ENCODE results near the gene GPR84. TPM values are rescaled to one million over a fixed set of nuclear protein-coding genes. Genes with fewer than 3 reads are reported as not detected.

The GPR84 gene
- polyA plus RNA-seq, 1 donor, result 0.15 TPM

DNA sequence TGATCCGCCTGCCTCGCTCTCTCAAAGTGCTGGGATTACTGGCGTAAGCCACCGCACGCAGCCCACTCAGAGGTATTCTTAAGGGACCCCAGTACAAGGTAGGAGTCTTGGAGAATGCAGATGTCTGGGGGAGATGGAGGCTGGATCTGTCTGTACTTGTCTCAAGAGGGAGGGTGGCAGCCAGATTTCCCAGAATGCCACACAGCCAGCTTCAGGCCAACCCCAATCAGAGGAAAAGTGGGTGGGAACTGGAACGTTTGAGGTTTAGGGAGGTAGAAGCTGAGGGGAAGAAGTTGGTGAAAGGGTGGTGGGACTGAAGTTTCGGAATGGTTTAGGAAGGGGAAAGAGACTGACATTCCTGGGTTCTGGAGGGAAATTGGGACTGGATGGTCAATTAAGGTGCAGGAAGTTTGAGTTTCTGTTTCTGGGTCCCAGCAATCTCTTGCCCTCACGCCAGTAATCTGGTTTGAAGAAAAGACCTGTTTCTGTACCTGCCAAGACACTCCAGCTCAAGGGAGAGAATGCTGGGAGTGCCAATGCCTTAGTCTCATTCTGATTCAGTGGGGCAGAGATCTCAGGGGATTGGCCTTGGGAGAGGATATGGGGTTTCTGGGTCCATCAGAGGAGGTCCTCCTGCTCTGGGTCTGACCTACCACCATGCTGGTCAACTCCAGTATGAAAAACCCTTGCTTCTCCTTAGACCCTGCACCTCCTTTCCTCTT is 28.4 kb upstream of the GPR84 start:
- no peak for DNase-seq

DNA sequence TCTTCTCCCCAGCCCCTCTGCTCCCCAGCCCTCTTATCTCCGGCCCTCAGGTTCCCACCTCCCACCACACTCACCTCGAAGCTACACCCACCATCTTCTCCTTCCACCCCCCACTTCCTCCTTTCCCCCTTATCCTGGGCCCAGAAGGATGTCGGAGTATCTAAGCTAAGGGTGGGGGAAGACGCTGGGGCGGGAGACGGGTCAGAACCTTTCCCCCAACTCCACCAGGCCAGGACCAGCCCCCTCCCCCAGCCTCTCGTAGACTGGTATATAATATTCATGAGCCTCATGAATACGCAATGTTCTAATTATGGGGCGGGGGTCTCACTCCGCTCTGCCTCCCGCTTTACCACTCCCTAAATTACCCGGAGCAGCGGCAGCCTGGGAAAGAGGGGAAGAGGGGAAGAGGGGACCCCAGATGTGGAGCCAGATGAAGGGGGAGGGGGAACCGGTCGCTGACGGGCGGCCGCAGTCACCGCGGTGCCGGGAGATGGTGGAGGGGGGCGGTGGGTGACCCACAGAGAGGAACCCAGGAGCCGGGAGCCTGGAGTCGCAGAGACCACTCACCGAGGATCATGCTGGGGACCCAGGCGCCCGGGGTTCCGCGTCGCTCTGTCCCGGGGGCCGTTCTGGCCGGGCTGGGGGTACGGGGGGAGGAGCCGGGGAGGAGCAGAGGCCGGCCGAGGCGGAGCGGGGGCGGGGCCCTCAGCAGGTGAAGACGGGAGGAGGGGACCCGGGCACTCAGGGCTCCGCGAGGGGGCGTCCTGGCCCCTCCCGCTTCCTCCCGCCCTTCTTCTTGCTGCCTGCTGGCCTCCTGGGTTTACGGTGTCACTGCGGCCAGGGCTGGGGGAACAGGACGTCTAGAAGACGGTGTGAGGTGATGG is 26.6 kb upstream of the GPR84 start:
- no peak for DNase-seq

DNA sequence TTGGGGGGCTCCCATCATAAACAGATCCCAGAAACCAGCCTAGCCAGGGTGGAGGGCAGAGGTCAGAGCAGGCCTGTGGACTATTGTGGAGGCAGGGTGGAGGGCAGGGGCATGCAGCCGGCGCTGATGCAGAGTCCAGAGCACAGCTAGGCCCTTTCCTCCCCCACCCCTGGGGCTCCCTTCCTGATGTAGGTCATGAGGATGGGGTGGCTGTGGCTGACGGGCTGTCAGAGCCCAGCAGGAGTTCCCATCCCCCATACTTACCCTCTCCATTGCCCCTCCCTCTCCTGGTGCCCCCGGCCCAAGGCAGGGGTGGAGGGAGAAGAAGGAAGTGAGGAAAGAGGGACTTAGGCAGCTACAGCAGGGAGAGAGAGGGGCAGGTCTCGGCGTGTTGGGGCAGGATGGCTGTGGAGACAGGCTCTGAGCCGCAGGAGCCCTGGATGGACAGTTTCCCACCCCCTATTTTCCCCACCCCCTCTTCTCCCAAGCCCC is 25.9 kb upstream of the GPR84 start:
- no peak for DNase-seq

DNA sequence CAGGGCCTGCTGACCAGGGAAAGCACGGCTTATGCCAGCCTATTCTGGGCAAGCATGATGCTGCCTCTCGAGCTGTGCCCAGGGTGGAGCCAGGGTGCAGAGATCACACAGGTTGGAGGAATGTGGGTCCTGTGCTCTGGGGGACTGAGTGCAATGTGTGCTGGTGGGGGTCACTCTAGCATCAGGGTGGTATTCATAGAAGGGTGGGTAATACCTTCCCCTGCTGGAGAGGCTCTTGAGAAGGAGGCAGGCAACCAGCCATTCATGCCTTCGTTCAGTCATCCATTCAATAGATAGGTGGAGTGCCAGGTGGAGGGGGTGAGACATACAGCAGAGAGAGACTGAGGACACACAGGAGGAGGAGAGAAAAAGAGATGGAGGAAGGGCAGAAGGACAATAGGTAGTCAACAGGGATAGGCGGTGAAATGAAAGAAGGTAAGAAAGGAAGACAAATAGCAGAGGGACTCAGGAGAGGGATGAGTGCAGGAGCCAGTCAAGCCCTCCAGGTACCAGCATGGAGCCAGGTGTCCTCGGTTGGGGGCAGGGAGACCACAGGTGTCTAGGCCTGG is 25.4 kb upstream of the GPR84 start:
- no peak for DNase-seq

DNA sequence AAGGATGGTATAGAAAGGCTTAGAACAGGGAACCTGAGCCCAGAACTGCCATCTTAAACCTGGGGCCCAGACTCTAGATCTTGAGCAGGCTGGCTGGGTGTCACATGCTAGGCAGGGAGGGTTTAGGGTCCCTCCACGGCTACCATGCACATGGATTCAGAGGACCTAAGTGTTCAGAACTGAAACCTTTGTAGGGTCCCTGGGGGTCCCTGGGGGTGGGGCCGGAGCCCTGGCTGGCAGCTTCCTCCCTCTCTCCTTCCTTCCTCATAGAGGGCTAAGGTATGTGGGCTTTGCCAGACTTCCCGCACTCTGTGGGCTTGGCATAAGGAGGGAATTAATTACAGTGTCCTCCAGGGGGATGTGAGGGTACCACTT is 24.8 kb upstream of the GPR84 start:
- no peak for DNase-seq

DNA sequence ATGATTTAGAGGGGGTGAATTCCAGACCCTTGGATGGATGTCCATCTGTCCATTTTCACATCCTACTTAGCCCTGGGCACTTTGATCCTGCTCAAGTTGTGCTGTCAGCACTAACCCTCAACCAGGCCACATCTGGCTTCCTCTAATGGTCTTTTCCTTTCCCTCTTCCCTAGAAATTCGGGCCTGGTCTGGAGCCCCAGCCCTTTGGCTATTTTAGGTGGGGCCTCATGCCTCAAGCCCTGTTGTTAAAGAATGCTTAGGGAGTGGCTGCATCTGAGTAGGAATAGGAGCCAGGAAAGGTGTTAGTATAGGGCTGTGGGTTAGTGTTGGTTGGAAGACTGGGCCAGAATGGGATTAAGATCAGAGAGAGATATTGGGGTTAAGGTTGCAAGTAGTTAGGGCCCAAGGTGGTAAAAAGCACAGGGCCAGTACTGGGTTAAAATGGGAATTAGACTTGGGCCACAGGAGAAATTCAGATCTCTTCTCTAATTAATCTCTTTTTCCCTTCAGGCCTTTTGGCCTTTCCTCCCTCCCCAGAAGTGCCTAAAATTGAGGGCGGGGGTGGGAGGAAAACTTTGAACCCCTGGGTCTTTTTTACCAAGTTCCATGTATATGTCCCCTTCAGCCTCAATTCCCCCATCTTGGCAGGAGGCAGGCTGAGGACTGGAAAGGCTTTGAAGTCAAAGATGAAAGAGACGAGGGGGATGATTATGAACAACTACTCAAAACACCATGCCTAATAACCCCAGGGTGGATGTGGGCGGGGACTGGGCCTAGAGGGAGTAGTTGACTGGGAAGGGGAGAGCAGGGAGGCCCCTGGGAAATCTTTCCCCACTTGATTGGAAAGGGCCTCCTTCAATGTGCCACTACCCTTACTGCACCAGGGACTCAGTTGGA is 24.2 kb upstream of the GPR84 start:
- DNase-seq, result no peak

DNA sequence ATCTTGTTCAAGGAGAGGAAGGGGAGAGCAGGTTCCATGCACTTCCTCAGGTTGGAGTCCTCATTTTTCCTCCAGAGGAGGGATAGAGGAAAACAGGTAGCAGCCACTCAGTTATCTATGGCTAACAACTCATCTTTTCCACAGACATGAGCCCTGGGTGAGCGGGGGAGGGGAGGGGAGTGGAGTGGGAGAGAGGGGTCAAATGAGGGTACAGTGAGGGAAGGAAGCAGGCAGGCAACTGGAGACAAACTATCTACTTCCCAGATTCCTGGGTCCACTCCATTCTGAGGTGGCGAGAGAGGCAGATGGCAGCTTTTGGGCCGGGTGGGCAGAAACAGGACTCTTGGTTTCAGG is 22.8 kb upstream of the GPR84 start:
- DNase-seq, result no peak

DNA sequence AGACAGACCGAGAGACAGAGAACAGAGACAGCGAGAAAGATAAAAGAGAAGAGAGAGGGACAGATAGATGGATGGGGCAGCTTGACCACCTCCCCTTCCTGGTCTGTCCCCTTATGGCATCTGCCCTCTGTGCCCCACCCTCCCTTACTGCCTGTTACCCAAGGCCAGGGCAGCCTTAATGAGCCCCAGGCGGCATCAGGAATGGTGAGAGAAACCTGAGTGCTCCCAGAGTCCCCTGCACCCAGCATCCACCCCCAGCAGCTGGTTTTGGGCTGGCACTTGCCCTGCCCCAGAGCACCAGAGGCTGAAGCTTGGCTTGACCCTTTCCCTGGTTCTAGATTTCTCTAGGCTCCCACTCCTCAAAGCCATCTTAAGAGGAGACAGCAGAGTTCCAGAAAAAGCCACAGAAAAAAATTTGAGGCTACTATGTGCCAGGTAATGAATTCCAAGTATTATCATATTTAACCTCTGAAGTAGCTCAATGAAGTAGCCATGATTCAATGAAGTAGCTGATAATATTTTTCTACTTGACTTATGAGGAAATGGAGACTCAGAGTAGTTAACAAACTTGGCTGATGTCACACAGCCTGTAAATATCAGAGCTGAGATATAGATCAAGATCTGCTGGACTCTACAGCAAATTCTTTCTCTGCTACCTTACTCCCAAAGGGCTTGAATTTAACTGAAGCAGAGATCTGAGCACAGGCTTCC is 22.3 kb upstream of the GPR84 start:
- no peak for DNase-seq

DNA sequence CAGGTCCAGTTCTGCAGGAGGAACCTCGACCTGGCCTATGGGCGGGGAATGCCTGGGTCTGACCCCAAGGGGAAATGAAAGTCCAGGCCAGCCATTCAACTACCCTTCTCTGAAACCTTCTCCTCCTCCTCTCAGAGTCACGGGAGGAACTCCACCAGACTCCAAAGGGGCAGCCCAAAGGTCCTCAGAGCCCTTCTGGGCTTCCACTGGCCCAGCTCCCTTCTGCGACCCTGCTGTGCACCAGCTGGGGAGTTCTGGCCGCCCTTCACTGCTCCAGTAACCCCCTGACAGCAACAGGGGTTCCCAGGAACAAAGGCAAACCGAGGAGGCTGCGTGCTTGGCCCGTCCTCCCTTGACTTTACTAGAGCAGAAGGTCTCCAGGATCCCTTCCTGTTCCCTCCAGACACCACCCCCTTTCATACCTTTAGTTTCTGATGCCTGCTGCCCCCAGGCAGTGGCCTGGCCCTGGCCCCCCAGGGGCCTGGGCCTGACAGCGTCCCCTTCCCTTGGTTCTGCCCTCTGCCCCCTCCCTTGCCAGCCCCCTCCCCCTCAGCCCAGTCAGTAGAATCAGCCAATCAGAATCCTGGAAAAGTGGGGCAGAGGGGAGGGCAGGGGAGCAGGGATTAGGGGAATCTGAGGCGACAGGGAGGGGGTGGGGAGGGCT is 21.1 kb upstream of the GPR84 start:
- no peak for DNase-seq

DNA sequence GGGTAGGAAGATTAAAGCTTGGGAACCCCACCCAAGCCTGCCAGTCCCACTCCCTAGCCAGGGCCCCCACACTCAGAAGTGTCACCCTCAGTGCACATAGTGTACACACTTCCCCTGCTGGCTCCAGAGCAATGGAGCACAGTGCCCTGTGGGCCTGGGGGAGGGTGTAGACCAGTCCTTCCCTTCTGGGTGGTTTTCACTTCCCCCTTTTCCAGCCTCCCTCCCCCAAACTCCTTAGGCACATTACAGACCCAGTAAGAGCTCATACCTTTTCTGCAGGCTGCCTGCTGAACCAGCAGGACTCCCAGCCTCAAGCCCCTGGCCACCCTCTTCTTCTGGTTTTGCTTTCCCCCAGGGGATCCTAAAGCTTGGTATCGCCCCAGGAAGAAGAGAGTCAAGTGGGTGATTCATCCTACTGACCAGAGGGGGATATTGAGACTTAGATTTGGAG is 20.3 kb upstream of the GPR84 start, which contains the start of gene ZNF385A:
Gene ZNF385A (minus strand): TSS at position 143 of the 451 bp plus-strand sequence. CDS start 219 bp downstream, outside the sequence.
- DNase-seq, result no peak

DNA sequence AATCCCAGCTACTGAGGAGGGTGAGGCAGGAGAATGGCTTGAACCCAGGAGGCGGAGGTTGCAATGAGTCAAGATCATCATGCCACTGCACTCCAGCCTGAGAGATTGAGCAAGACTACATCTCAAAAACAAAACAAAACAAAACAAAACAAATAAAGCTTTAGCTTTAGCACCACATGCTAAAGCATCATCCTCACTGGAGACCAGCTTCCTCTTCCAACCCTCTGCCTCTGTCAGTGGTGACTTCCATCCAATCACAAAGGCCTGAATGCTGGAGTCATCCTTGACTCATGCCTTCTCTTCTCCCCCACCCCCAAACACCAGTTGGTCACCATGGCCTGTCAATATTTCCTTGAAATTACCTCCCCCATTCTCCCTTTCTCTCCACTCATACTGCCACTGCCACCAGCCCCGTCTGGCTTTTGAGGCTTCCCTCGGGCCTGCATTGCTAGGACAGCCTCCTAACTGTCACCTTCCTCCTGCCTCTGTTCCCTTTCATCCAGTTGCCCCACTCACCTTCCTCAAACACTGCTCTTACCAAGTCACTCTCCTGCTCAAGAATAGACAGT is 18.8 kb upstream of the GPR84 start:
- no peak for DNase-seq

DNA sequence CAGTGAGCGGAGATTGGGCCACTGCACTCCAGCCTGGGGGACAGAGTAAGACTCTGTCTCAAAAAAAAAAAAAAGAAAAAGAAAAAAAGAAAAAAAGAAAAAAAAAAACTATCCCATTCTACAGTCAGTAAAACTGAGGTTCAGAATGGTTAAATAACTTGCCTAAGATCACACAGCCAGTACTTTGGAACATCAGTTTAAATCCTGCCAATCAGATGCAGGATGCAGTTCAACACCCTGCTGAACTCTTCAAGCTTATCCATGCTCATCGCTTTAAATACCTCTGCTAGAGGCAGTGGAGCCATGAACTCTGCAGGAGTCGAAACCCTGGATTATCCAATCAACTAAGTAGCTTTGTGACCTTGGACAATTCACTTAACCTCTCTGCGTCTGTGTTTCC is 16.9 kb upstream of the GPR84 start:
- DNase-seq, result no peak

DNA sequence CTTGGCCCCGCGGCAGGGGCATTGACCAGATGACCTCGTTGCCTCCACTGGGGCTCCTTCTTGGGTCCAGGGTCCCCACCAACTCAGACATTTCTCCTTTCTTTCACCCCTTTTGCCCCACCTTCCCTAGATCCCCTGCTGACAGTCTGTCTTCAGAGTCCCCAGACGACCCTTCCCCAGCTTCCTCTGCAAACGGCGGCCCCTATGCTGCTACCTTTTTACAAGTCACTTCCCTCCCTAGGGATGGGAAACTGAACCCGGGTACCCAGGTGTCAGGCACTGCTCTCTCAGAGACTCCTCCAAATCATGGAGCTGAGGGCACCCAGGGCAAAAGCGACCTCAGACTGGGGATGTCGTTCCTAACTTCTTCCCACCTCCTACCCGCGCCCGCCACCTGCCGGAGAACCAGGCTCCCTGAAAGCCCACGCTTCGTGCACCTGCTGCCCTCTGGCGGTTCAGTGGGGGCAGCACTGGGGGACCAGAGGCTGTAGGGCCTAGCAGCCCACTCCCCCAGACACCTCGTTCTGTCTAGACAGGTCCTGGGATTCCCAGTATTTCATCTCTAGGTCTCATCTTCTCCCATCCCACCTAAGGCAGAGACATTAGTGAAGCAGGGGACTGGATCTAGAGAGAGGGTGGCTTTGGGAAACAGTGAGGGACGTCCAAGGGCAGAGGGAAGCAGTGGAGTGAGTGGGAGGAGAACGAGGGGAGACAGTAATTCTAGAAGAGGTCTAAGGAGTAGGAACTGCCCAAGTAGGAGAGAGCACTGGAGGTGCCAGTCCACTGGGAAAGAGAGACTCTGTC is 15.3 kb upstream of the GPR84 start:
- DNase-seq, result peak; percentile 92

DNA sequence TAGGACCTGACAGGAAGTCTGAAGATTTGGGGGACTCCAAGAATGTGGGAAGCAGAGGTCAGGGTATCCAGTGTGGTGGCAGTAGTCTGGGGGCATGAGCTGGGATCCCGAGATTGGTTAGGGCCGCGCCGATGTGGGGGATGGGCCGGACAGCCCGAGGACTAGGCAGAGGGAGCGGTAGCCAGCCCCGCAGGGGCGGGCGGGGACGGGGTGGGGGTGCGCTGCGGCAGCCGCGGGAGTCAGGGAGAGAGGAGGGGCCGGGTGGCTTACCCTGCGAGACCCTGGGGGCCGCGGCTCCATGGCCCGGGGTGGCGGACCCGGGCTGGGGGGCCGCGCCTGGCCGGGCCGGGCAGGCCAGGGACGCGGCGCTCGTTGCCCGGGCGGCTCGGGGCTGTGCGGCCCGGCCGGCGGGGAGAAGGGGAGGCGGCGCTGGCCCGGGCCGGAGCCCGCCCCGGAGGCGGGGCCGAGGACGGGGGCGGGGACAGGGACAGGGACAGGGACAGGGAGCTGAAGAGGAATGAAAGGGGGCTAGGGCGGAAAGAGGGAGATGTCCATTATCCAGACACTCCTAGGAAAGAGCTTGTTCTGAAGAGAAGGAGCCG is 14.6 kb upstream of the GPR84 start:
- DNase-seq, result no peak

DNA sequence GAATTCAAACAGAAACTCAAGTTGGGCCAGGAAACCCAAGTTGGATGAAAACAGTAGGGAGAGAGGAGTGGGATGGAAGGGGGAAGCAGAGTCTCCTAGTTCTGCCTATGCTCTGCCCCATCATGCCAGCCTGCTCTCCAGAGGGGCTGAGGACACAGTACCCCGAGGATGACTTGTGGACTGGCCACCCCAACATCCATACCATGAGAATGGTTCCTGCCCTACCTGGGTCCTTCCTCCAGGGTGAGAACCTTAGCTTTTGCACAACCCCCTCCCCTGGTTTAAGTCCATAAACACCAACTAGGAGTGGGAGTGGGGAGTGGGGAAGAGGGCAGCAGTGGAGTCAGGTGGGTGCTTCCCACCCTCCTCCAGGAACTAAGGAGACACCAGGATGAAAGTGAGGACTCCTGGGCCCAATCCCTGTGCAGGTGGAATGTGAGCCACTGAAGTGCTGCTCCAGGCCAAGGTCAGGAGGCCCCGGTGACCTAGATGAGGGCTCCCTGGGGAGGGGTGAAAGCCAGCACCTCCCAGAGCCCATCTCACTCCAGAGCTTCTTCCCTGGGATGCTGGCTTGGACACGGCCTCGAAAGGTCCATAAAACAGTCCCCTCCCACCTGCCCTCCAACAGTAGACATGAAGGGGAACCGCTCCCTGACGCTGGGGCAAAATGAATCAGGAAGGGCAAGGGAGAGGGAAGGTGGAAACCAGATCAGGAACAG is 13.7 kb upstream of the GPR84 start:
- no peak for DNase-seq

DNA sequence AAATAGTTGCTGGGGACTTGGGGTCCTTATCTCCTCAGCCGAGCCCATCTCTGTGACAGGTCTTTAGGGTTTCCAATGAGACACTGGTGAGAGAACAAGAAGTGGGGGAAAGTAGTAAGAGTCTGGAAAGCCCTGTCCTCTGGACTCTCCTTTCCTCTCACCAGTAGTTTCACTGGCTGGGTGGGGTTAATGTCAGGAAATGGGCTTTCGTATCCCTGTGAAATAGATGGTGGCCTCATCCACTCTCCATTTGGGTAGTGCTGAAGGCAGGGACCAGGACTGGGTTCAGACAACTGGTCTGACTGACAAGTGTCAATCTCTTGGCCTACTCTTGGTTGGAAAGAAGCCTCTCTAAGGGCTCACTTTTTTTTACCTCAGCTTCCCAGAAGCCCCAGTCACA is 12.7 kb upstream of the GPR84 start:
- no peak for DNase-seq

DNA sequence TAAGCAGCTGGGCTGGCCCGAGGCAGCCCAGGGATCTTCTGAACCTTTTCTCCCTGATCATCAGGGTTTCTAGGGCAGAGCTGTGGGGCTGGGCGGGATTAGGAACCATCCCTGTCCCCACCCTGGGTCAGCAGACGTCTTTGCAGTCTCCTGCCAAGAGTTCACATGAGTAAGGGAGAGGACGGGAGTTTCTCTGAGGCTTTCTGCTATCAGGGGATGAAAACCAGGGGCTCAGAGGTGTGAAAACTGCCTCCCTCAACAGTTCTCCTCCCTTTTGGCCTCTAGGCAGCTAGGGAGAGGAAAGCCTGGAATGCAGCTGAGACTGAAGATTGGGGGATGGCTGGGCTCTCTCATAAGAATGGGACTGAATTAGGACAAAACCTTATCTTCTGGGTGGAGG is 12.3 kb upstream of the GPR84 start:
- no peak for DNase-seq

DNA sequence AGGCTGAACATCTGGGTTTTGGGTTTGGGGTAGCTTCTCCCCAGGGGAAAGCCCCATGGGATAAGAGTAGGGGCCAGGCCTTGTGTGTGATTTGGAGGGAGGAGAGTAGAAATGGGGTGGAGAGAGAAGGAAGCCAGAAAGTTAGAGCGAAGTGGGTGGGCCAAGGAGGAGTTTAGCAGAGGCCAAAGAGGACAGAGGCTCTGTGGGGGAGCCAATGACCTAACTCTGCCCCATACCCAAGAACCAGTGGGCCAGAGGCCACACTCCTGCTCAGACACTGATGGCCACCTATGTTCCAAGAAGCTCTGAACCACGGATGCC is 10.9 kb upstream of the GPR84 start:
- DNase-seq, result no peak

Measured in left kidney (tissue), 2 donors.